ENCODE results near the gene RSU1. TPM values are rescaled to one million over a fixed set of nuclear protein-coding genes. Genes with fewer than 3 reads are reported as not detected.

RSU1 gene
- total and polyA plus RNA-seq, 2 of the 13 experiments (the other 11 are each of a cell fraction or from before 2014, with no cell fraction given): 32.3 to 35.1 TPM

DNA sequence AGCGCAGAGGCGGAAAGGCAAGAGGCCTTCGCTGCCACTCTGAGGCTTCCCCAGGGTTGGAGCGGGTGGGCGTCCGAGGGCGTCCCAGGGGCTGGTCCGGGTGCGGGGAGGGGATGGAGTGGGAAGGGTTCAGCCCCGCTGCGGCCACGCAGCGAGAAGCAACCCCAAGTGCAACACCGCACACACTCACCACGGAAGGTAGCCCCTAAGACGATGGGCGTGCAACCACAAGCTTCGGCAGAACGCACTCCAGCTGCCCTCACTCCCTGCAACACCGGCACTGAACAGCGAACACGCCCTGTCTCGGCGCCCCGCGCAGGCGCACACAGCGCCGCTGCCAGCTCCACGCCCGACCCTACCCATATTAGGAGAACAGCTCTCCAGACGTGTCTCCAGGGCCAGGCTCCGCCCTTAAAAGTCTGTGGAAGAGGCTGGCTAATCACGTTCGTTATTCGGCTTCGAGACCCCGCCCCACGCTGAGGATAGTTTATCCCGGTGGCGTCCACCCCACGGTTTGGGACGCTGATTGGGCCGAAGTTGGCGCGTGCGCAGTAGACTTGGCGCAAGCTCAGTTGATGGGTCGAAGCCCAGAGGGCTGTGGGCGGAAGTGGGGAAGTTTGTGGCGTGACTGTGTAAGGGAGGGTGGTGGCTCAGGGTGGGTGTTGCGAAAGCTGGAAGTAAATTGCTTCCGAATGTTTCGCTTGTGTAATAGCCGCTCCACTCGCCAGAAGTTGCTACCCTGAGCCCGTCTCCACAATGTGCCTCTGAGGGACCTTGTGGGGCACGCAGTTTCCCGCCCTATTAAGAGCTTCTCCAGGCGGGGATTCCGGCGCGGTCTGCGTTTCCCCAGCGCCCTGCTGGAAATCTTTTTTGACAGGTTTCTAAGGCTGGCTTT is at the start of gene RSU1 (continued):
- TF ChIP-seq ZNF501 (CRISPR knock-in tag; IDR thresholded peaks at IDR 0.05) (peak; percentile 46; the same call in 1 of the 2 replicates), SOX6 (IDR thresholded peaks at IDR 0.05) (no peak), SOX6 (CRISPR knock-in tag; IDR thresholded peaks at IDR 0.05) (peak; percentile 61), E2F1 (CRISPR knock-in tag; IDR thresholded peaks at IDR 0.05) (peak; percentile 72), GATAD1 (CRISPR knock-in tag; IDR thresholded peaks at IDR 0.05) (peak; percentile 74), KMT2A (CRISPR knock-in tag; IDR thresholded peaks at IDR 0.05) (0 out of 2 replicates have a peak, but pooled peaks have one; percentile 11), ZSCAN9 (CRISPR knock-in tag; IDR thresholded peaks at IDR 0.05; ENCODE audit: borderline replicate concordance) (peak; percentile 28; the same call in 1 of the 2 replicates), RARG (CRISPR knock-in tag; IDR thresholded peaks at IDR 0.05; ENCODE audit: low read depth) (no peak), ZBTB43 (CRISPR knock-in tag; conservative IDR thresholded peaks at IDR 0.05) (peak; percentile 81), ZMAT3 (CRISPR knock-in tag; conservative IDR thresholded peaks at IDR 0.05) (peak; percentile 22; the same call in 1 of the 2 replicates), ZNF878 (CRISPR knock-in tag; IDR thresholded peaks at IDR 0.05) (0 out of 2 replicates have a peak, but pooled peaks have one; percentile 0), HNRNPUL1 (IDR thresholded peaks at IDR 0.05; ENCODE audit: low read depth, low read length) (no peak), SMC3 (IDR thresholded peaks at IDR 0.05; ENCODE audit: low read length) (peak; percentile 8; the same call in 1 of the 2 replicates), ZNF274 (CRISPR knock-in tag; IDR thresholded peaks at IDR 0.05) (peak; percentile 56; the same call in 1 of the 2 replicates), RBFOX2 (IDR thresholded peaks at IDR 0.05; ENCODE audit: low read depth, low read length) (peak; percentile 83), YEATS4 (CRISPR knock-in tag; IDR thresholded peaks at IDR 0.05; ENCODE audit: borderline replicate concordance) (peak; percentile 75), NR1H2 (CRISPR knock-in tag; IDR thresholded peaks at IDR 0.05; ENCODE audit: borderline replicate concordance, low read depth) (no peak)
- TF ChIP-seq, protein P1, sequence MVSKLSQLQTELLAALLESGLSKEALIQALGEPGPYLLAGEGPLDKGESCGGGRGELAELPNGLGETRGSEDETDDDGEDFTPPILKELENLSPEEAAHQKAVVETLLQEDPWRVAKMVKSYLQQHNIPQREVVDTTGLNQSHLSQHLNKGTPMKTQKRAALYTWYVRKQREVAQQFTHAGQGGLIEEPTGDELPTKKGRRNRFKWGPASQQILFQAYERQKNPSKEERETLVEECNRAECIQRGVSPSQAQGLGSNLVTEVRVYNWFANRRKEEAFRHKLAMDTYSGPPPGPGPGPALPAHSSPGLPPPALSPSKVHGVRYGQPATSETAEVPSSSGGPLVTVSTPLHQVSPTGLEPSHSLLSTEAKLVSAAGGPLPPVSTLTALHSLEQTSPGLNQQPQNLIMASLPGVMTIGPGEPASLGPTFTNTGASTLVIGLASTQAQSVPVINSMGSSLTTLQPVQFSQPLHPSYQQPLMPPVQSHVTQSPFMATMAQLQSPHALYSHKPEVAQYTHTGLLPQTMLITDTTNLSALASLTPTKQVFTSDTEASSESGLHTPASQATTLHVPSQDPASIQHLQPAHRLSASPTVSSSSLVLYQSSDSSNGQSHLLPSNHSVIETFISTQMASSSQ (IDR thresholded peaks at IDR 0.05; ENCODE audit: low read depth): no peak
- TF ChIP-seq, protein P1 (CRISPR knock-in tag; IDR thresholded peaks at IDR 0.05; ENCODE audit: borderline replicate concordance): peak; percentile 35; the same call in 1 of the 2 replicates
- TF ChIP-seq, protein P2, sequence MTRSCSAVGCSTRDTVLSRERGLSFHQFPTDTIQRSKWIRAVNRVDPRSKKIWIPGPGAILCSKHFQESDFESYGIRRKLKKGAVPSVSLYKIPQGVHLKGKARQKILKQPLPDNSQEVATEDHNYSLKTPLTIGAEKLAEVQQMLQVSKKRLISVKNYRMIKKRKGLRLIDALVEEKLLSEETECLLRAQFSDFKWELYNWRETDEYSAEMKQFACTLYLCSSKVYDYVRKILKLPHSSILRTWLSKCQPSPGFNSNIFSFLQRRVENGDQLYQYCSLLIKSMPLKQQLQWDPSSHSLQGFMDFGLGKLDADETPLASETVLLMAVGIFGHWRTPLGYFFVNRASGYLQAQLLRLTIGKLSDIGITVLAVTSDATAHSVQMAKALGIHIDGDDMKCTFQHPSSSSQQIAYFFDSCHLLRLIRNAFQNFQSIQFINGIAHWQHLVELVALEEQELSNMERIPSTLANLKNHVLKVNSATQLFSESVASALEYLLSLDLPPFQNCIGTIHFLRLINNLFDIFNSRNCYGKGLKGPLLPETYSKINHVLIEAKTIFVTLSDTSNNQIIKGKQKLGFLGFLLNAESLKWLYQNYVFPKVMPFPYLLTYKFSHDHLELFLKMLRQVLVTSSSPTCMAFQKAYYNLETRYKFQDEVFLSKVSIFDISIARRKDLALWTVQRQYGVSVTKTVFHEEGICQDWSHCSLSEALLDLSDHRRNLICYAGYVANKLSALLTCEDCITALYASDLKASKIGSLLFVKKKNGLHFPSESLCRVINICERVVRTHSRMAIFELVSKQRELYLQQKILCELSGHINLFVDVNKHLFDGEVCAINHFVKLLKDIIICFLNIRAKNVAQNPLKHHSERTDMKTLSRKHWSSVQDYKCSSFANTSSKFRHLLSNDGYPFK (CRISPR knock-in tag; IDR thresholded peaks at IDR 0.05; ENCODE audit: borderline replicate concordance): peak; percentile 66; the same call in 1 of the 2 replicates

Data from HepG2 (cell line).